Adrenal gland (tissue), 12 donors: Measurements from ENCODE around the gene PPP1R14C. TPM values are rescaled to one million over a fixed set of nuclear protein-coding genes. Genes with fewer than 3 reads are reported as not detected.

Experiments used
- DNase-seq, 7 donors: peaks; one replicate each; pipeline ENCODE4 v3.0.0-alpha.2; 2019 to 2020
- H3K27ac ChIP-seq, 5 donors: fragments of 200-600 bp; sonication (generic) in 4 of 5; 1 replicate in 3 of 5; 2 replicates in 2 of 5; pipeline versions ENCODE4 v1.5.1 to v1.8.0; 2016 to 2020; ENCODE audit warnings: mild to moderate bottlenecking in 1 of 5
- H3K27me3 ChIP-seq: fragments of 200-600 bp; 2 replicates; pipeline ENCODE4 v1.8.0; 2021
- H3K36me3 ChIP-seq, 2 donors: fragments of 200-600 bp; replicated peaks in 1 of 2; 1 replicate in 1 of 2; 2 replicates in 1 of 2; pipeline versions ENCODE4 v1.5.1 to v1.8.0; 2018 to 2022
- H3K4me1 ChIP-seq, 2 donors: fragments of 200-600 bp; replicated peaks in 1 of 2; 1 replicate in 1 of 2; 2 replicates in 1 of 2; pipeline versions ENCODE4 v1.5.1 to v1.8.0; 2018 to 2021
- H3K4me3 ChIP-seq, 4 donors: fragments of 200-600 bp; sonication (generic) in 3 of 4; one replicate each; pipeline ENCODE4 v1.5.1; 2016 to 2018
- H3K9me3 ChIP-seq, 3 donors: fragments of 200-600 bp; sonication (generic) in 1 of 3; replicated peaks in 1 of 3; 1 replicate in 2 of 3; 2 replicates in 1 of 3; pipeline versions ENCODE4 v1.5.1 to v1.8.0; 2016 to 2021
- POLR2A ChIP-seq, 2 donors: fragments of 450-650 bp; IDR thresholded peaks; one replicate each; pipeline ENCODE4 v1.6.1; 2017; ENCODE audit warnings: antibody characterized with exemption in 2 of 2, mild to moderate bottlenecking in 2 of 2, moderate library complexity in 1 of 2
- WGBS, 4 donors: extraction: QIAGEN DNeasy Blood & Tissue Kit in 2 of 4; methylation state at CpG; one replicate each; pipeline versions ENCODE4 v1.1.5 to v1.1.7; 2013 to 2017; 5-methylcytosine and 5-hydroxymethylcytosine counted together
- intact Hi-C, 2 donors: fragments of 100-400 bp; cut with DNase I; formaldehyde crosslinking; loops; one replicate each; pipeline versions ENCODE4 v1.14.1 to v1.15.0; 2022 to 2023
- polyA plus RNA-seq, 3 donors: library from polyadenylated mRNA; stranded (reverse); fragments of 200-250 nt in 2 of 3; fragments of 350-450 nt in 1 of 3; fragmentation: Illumina TruSeq in 1 of 3; extraction: RNeasy Lipid Tissue Mini Kit (QIAGEN cat#74804) in 1 of 3; gene quantifications; one replicate each; pipeline ENCODE4 v1.2.3, GENCODE V29; 2013 to 2014
- total RNA-seq, 9 donors: library from RNA; depleted of rRNA in 4 of 9; stranded (reverse); fragments of >200 nt in 4 of 9; fragments of 120-200 nt in 1 of 9; fragmentation: NEBNext Ultra II Directional in 1 of 9; extraction: Animal tissue kit (Norgen Biotek cat#: 25700) in 1 of 9; gene quantifications; one replicate each; pipeline versions ENCODE4 v1.1.0 to v1.2.4, GENCODE V29; 2013 to 2023
- TF ChIP-seq, protein P1 (sequence below), 6 experiments: fragments of 450-650 bp in 4 of 6; fragments of 200-600 bp in 2 of 6; sonication (generic) in 1 of 6; IDR thresholded peaks; 1 replicate in 5 of 6; 2 replicates in 1 of 6; pipeline versions ENCODE4 v1.5.1 to v1.8.0; 2016 to 2021; ENCODE audit warnings: antibody characterized with exemption in 6 of 6, mild to moderate bottlenecking in 2 of 6, moderate library complexity in 1 of 6
- donor health status: healthy with polysubstance abuse.
- donor health status: Bipolar disorder and iron deficiency.
- donor health status: DM: yes; HTN: yes; CAD: no.
- donor health status: DM: no; HTN: no; CAD: no.
- donor health status: DM: no; HTN: no; CAD: no.
- donor health status: DM: yes; HTN: yes; CAD: no.

Gene PPP1R14C
- total and polyA plus RNA-seq, 12 donors, result 0.11 to 0.46 (median 0.17) TPM; not detected in 5

DNA sequence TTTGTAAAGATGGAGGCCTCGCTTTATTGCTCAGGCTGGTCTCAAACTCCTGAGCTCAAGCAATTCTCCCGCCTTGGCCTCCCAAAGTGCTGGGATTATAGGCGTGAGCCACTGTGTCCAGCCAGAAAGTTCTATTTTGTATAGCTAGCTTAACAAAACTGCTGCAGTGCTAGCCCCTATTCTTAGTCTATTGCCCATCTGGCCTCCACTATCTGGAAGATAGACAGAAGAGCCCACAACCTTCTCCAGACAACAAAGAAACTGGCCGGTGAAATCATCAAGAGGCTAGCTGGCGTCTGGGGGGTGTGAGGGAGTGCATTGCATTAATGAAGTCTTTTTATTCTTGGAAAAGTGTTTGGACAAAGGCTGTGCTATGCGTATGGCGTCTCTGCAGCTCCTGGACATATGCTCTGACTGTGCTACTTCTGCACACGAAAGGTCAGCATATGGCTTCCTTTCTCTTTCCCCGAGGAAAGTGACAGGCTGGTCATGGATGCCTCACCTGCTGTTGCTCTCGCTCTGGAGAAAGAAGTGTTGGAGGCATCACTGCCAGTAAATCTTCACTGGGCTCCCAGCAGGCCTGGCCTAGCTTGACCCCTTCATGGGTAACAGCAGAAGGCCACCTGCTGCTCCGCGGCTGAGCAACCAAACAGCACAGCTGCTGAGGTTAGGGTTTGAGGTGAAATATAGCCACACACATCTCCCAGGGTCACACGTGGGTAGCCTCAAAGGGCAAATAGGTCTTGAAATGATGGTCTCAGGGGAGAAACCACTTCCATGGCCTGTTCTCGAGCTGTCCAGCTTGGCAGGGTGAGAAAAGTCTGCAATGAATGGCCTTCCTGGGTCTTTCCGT, 130.8 kb downstream of the PPP1R14C start:
- TF ChIP-seq, protein P1, sequence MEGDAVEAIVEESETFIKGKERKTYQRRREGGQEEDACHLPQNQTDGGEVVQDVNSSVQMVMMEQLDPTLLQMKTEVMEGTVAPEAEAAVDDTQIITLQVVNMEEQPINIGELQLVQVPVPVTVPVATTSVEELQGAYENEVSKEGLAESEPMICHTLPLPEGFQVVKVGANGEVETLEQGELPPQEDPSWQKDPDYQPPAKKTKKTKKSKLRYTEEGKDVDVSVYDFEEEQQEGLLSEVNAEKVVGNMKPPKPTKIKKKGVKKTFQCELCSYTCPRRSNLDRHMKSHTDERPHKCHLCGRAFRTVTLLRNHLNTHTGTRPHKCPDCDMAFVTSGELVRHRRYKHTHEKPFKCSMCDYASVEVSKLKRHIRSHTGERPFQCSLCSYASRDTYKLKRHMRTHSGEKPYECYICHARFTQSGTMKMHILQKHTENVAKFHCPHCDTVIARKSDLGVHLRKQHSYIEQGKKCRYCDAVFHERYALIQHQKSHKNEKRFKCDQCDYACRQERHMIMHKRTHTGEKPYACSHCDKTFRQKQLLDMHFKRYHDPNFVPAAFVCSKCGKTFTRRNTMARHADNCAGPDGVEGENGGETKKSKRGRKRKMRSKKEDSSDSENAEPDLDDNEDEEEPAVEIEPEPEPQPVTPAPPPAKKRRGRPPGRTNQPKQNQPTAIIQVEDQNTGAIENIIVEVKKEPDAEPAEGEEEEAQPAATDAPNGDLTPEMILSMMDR (IDR thresholded peaks at IDR 0.05), result no peak
- TF ChIP-seq POLR2A (IDR thresholded peaks at IDR 0.05), result no peak
- peaks cover 3% of the 10 kb centered on the region for H3K27me3 ChIP-seq
- intact Hi-C loops, result no loop called here
- no peak for DNase-seq
- no peaks in the 10 kb centered on the region for H3K9me3 ChIP-seq
- H3K36me3 ChIP-seq, result no peaks in the 10 kb centered on the region
- no peaks in the 10 kb centered on the region for H3K4me1 ChIP-seq
- 84 to 87% (median 85%) methylated on average over 13 to 15 of the region's 15 CpGs for WGBS, 4 donors
- no peak overlapping the region for H3K4me3 ChIP-seq
- H3K27ac ChIP-seq, result no peak overlapping the region

DNA sequence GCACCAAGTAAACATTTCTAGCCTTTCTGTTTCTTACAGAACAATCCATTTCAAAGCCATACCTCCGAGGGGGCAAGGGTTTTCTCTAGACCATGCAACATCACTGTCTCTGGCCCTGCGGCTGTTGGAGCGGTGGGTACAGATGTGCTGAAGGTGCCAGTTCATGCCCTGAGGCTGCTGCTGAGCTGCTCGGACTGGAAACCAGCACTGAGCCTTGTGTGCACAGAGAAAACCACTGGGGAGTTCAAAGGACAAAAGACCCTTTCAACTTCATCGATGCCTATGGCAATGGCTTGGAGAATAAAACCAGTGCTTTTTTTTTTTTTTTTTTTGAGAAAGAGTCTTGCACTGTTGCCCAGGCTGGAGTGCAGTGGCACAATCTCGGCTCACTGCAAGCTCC, 132.6 kb downstream of the PPP1R14C start:
- Histone ChIP-seq H3K9me3 (no peaks in the 10 kb centered on the region), H3K4me1 (no peaks in the 10 kb centered on the region), H3K27ac (no peak overlapping the region), H3K4me3 (no peak overlapping the region), H3K27me3 (peaks cover 3% of the 10 kb centered on the region), H3K36me3 (no peaks in the 10 kb centered on the region)
- intact Hi-C loops, result no loop called here
- 74 to 82% (median 78%) methylated on average over 5 to 6 of the region's 6 CpGs for whole genome bisulfite sequencing, 4 donors
- TF ChIP-seq, protein P1 (IDR thresholded peaks at IDR 0.05), result no peak
- TF ChIP-seq POLR2A (IDR thresholded peaks at IDR 0.05), result no peak
- no peak for DNase-seq

GRCh38 chr6:150276168-150276936, 133.5 kb downstream of the PPP1R14C start:
- DNase-seq, result no peak
- WGBS, 4 donors, result 68 to 81% (median 71%) methylated on average over 8 of the region's 8 CpGs
- Histone ChIP-seq H3K27me3 (peaks cover 3% of the 10 kb centered on the region), H3K27ac (no peak overlapping the region), H3K9me3 (no peaks in the 10 kb centered on the region), H3K4me3 (no peak overlapping the region), H3K4me1 (no peaks in the 10 kb centered on the region), H3K36me3 (no peaks in the 10 kb centered on the region)
- intact Hi-C loops, result no loop called here
- TF ChIP-seq, protein P1 (IDR thresholded peaks at IDR 0.05), result no peak
- TF ChIP-seq POLR2A (IDR thresholded peaks at IDR 0.05), result no peak

- 74 to 83% (median 80%) methylated on average over 10 of the region's 10 CpGs for WGBS, 4 donors
- Histone ChIP-seq H3K9me3 (no peaks in the 10 kb centered on the region), H3K27me3 (peaks cover 3% of the 10 kb centered on the region)
Observed at GRCh38 chr6:150276937-150277742, 134.3 kb downstream of the PPP1R14C start.

More at GRCh38 chr6:150276937-150277742, 134.3 kb downstream of the PPP1R14C start:
- Histone ChIP-seq H3K4me1 (no peaks in the 10 kb centered on the region), H3K36me3 (no peaks in the 10 kb centered on the region), H3K4me3 (no peak overlapping the region), H3K27ac (no peak overlapping the region)
- no peak for DNase-seq
- intact Hi-C loops, result no loop called here
- TF ChIP-seq, protein P1 (IDR thresholded peaks at IDR 0.05), result no peak
- no peak for TF ChIP-seq POLR2A (IDR thresholded peaks at IDR 0.05)
